ENCODE data around the gene CFH.
"Not testable (repeated sequence)": the region's sequence is repeated elsewhere in the genome, so short reads cannot be mapped to it uniquely, and the experiment has no call there.

Gene CFH

DNA sequence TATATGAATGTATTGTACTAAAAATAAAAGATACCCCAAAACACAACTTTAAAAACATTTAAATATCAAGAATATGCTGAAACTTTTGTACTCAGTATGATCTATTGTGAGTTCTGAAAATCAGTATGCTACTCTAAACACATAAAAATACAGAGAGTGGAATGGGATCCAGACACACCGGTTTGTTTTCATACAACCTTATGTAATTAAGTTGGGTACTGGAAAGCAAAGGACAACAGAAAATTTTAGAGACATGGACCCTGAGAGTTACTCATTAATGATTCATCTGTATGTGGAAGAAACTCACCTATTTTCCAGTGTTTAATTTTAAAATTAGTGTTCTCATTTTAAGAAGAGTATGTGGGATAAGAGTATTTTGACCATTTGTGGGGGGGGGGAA lies 121.9 kb downstream of the CFH start:
- DNase-seq, result no peak

DNA sequence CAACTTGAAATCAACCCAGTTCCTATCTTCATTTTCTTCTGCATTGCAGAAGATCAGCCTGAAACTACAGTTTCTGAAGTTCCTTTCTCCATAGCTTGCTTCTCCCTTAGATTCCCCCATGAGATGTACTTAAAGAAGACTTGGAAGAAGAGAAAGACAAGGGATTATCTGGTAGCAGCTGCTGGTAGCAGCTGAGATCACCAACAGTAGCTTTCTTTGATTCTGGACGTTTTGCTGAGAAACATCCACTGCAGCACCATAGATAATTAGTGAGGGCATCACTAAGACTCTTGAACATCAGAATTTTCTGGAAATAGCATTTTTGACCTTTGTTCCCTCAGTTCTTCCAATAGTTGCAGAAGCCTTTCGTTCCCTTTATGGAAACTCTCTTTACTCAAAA lies 122.3 kb downstream of the CFH start:
- no peak for DNase-seq

DNA sequence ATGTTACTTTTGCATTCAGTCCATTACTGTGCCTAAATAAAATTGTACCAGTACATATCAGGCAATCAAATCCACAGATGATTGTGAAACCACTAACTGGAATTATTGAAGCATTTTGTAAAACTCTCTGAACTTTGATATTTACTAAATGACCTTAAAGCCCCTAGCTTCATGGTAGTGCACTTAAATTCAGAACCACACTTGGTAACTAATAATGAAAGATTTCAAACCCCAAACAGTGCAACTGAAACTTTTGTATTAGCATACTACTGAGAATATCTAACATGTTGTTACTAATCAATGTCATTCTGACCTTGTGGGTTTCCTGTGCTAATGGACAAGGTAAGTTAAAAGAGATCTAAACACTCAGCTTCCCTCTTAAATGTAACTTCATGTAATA lies 122.8 kb downstream of the CFH start, which contains the start of gene CFHR3:
CFHR3 (plus strand) TSS at position 238 of the 400 bp plus-strand sequence; CDS start at position 285, 47 bp downstream.
- no peak for DNase-seq

DNA sequence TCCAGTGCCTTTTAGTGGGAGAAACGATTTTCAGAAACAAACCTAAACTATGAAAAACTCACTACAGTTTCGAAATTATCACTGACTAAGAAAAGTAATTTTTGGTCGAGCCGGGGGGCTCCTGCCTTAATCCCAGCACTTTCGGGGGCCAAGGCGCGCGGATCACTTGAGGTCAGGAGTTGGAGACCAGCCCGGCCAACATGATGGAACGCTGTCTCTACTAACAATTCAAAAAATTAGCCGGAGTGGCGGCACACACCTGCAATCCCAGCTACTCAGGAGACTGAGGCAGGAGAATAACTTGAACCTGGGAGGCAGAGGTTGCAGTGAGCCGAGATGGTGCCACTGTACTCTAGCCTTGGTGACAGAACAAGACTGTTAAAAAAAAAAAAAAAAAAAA lies 125.8 kb downstream of the CFH start:
- no peak for DNase-seq

DNA sequence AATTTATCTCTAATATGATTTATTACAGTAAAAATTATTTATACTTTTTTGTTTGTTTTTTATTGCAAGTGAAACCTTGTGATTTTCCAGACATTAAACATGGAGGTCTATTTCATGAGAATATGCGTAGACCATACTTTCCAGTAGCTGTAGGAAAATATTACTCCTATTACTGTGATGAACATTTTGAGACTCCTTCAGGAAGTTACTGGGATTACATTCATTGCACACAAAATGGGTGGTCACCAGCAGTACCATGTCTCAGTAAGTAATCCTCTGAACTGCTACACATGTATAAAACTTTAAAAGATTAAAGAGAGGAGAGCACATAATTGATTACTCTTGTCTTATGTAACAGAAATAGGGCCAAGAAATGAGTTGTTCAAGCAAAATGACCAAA lies 127.2 kb downstream of the CFH start:
- no peak for DNase-seq

DNA sequence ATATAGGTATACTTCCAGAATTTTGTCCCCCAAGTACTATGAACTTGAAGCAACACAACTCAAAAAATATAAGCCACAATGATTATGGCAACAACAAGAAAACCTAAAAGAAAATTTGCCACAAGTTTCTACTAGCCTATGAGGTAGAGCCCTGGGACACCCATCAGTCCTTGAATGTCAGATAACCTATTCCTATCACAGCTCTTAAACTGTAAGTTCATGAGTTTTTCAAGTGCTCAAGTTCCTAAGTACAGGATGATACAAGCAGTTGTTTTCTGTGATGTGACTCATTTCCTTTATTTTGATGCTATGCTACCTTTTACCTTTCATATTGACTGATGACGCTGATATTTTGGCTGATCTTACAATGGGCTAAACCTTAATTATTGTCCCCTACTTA lies 139.4 kb downstream of the CFH start:
- DNase-seq, result not testable (repeated sequence)

DNA sequence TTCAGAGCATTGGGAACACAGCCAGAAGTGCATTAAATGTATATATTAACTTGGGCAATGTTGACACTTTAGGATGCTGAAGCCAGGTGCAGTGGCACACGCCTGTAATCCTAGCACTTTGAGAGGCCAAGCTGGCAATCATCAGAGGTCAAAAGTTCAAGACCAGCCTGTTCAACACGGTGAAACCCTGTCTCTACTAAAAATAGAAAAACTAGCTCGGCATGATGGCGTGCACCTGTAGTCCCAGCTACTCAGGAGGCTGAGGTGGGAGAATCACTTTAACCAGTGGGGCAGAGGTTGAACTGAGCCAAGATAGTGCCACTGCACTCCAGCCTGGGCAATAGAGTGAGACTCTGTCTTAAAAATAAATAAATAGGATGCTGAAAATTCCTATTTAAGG lies 142.3 kb downstream of the CFH start:
- DNase-seq, result not testable (repeated sequence)

Data from activated effector memory CD4-positive, alpha-beta T cell treated with anti-CD3 and anti-CD28 coated beads, Interleukin-2, amount 50 U/mL, for 16 hours (primary cell).